DND-41 (cell line): ENCODE results near the gene PAPOLA.

ENCODE experiments used
- ATAC-seq: fragments of 200-7000 bp; cut with Tn5 transposase; 3 replicates; pipeline ENCODE4 v1.9.1; 2021; ENCODE audit warnings: low read depth; ENCODE audit not compliant: insufficient read depth
- DNase-seq: peaks from one replicate; pipeline ENCODE4 v3.0.0-alpha.2; 2020
- H2AFZ ChIP-seq: 2 replicates; pipeline ENCODE4 v1.6.0; 2012; ENCODE audit warnings: low read depth, low read length
- H3K27ac ChIP-seq: 2 replicates; pipeline ENCODE4 v1.5.1; 2012; ENCODE audit warnings: low read length, inconsistent platforms
- H3K27me3 ChIP-seq: fragments of 200-600 bp; sonication (generic); 2 replicates; pipeline ENCODE4 v1.6.0; 2012; ENCODE audit warnings: low read length, mild to moderate bottlenecking, inconsistent platforms; ENCODE audit not compliant: insufficient read depth, poor library complexity
- H3K36me3 ChIP-seq: 2 replicates; pipeline ENCODE4 v1.5.1; 2012; ENCODE audit warnings: low read length, inconsistent platforms; ENCODE audit not compliant: insufficient read depth
- H3K4me1 ChIP-seq: 2 replicates; pipeline ENCODE4 v1.5.1; 2012; ENCODE audit warnings: mild to moderate bottlenecking, low read length; ENCODE audit not compliant: insufficient read depth
- H3K4me2 ChIP-seq: 2 replicates; pipeline ENCODE4 v1.6.0; 2012; ENCODE audit warnings: mild to moderate bottlenecking, moderate library complexity, low read length, inconsistent platforms; ENCODE audit not compliant: insufficient read depth
- H3K4me3 ChIP-seq, 2 experiments: fragments of 200-600 bp in 1 of 2; shearing (Covaris generic) in 1 of 2; 2 replicates each; pipeline ENCODE4 v1.5.1; 2012 to 2016; ENCODE audit warnings: inconsistent platforms in 2 of 2, low read length in 2 of 2, mild to moderate bottlenecking in 2 of 2, low read depth in 1 of 2, moderate library complexity in 1 of 2
- H3K79me2 ChIP-seq: 2 replicates; pipeline ENCODE4 v1.6.0; 2012; ENCODE audit warnings: low read length, inconsistent platforms; ENCODE audit not compliant: insufficient read depth
- H3K9ac ChIP-seq: 2 replicates; pipeline ENCODE4 v1.6.0; 2012; ENCODE audit warnings: low read depth, mild to moderate bottlenecking, inconsistent platforms, low read length, moderate library complexity
- H3K9me3 ChIP-seq: 2 replicates; pipeline ENCODE4 v1.5.1; 2012; ENCODE audit warnings: low read length, moderate library complexity, mild to moderate bottlenecking, inconsistent platforms; ENCODE audit not compliant: insufficient read depth, severe bottlenecking
- H4K20me1 ChIP-seq: 2 replicates; pipeline ENCODE4 v1.6.0; 2012; ENCODE audit warnings: low read length; ENCODE audit not compliant: insufficient read depth
- CTCF ChIP-seq: IDR thresholded peaks from 2 replicates; pipeline ENCODE4 v1.5.1; 2012; ENCODE audit warnings: borderline replicate concordance, low read length, moderate library complexity, mild to moderate bottlenecking; ENCODE audit not compliant: poor library complexity, severe bottlenecking; ENCODE audit errors: extremely low read depth
- EZH2 ChIP-seq: IDR thresholded peaks from 3 replicates; pipeline ENCODE4 v1.6.1; 2012; ENCODE audit warnings: borderline replicate concordance, low read depth, mild to moderate bottlenecking, moderate library complexity, low read length, inconsistent platforms; ENCODE audit not compliant: severe bottlenecking

The PAPOLA gene

GRCh38 chr14:96574171-96574632, 72.0 kb downstream of the PAPOLA start:
- no peaks in the 10 kb centered on the region for H4K20me1 ChIP-seq
- TF ChIP-seq CTCF (no peak), EZH2 (no peak)
- H2AFZ ChIP-seq: no peak overlapping the region
- H3K27ac ChIP-seq: no peak overlapping the region
- H3K36me3 ChIP-seq: no peaks in the 10 kb centered on the region; the same call in 1 of the 2 replicates
- no peaks in the 10 kb centered on the region for H3K27me3 ChIP-seq
- H3K4me2 ChIP-seq: no peak overlapping the region
- no peaks in the 10 kb centered on the region for H3K4me1 ChIP-seq
- no peaks in the 10 kb centered on the region for H3K9me3 ChIP-seq
- no peak for DNase-seq
- no peak overlapping the region for H3K4me3 ChIP-seq
- no peak overlapping the region for H3K9ac ChIP-seq
- H3K79me2 ChIP-seq: no peaks in the 10 kb centered on the region
- ATAC-seq: no peak

- Histone ChIP-seq H3K4me3 (no peak overlapping the region), H3K4me1 (no peaks in the 10 kb centered on the region), H3K27me3 (no peaks in the 10 kb centered on the region), H3K4me2 (no peak overlapping the region), H3K79me2 (no peaks in the 10 kb centered on the region), H3K36me3 (no peaks in the 10 kb centered on the region), H3K9me3 (no peaks in the 10 kb centered on the region), H2AFZ (no peak overlapping the region), H3K9ac (no peak overlapping the region), H4K20me1 (no peaks in the 10 kb centered on the region), H3K27ac (no peak overlapping the region)
- no peak for ATAC-seq
- no peak for DNase-seq
- TF ChIP-seq EZH2 (no peak), CTCF (no peak)
Measured at GRCh38 chr14:96574633-96575632, 72.8 kb downstream of the PAPOLA start.

GRCh38 chr14:96576359-96576758, 74.2 kb downstream of the PAPOLA start:
- H3K9me3 ChIP-seq: no peaks in the 10 kb centered on the region
- H3K4me2 ChIP-seq: no peak overlapping the region
- H3K9ac ChIP-seq: no peak overlapping the region
- no peak overlapping the region for H2AFZ ChIP-seq
- H3K36me3 ChIP-seq: no peaks in the 10 kb centered on the region
- DNase-seq (no peak), ATAC-seq (no peak)
- H4K20me1 ChIP-seq: no peaks in the 10 kb centered on the region
- H3K4me1 ChIP-seq: no peaks in the 10 kb centered on the region
- H3K27me3 ChIP-seq: no peaks in the 10 kb centered on the region
- H3K4me3 ChIP-seq: no peak overlapping the region
- no peak for TF ChIP-seq EZH2
- no peak for TF ChIP-seq CTCF
- H3K79me2 ChIP-seq: no peaks in the 10 kb centered on the region
- no peak overlapping the region for H3K27ac ChIP-seq
